H7 (cell line): ENCODE measurements around the gene FRMPD4. TPM values are rescaled to one million over a fixed set of nuclear protein-coding genes. Genes with fewer than 3 reads are reported as not detected.

Experiments used
- DNase-seq: peaks from one replicate; pipeline ENCODE4 v3.0.0; 2012
- H3K27me3 ChIP-seq: 2 replicates; pipeline ENCODE4 v1.6.0; 2011; ENCODE audit warnings: mild to moderate bottlenecking, low read length; ENCODE audit not compliant: control insufficient read depth, insufficient read depth
- H3K36me3 ChIP-seq: replicated peaks from 2 replicates; pipeline ENCODE4 v1.5.1; 2011; ENCODE audit warnings: low read length; ENCODE audit not compliant: control insufficient read depth, insufficient read depth
- H3K4me3 ChIP-seq: 2 replicates; pipeline ENCODE4 v1.5.1; 2011; ENCODE audit warnings: low read depth, mild to moderate bottlenecking, control low read depth, low read length, moderate library complexity; ENCODE audit not compliant: insufficient read depth
- total RNA-seq: library from RNA; depleted of rRNA; stranded (reverse); fragments of >200 nt; shearing (Covaris generic); gene quantifications from 2 replicates; pipeline ENCODE4 v1.2.3, GENCODE V29; 2014; rRNA removed

Gene FRMPD4
- 2.2 and 2.6 TPM in 2 replicates for total RNA-seq

DNA sequence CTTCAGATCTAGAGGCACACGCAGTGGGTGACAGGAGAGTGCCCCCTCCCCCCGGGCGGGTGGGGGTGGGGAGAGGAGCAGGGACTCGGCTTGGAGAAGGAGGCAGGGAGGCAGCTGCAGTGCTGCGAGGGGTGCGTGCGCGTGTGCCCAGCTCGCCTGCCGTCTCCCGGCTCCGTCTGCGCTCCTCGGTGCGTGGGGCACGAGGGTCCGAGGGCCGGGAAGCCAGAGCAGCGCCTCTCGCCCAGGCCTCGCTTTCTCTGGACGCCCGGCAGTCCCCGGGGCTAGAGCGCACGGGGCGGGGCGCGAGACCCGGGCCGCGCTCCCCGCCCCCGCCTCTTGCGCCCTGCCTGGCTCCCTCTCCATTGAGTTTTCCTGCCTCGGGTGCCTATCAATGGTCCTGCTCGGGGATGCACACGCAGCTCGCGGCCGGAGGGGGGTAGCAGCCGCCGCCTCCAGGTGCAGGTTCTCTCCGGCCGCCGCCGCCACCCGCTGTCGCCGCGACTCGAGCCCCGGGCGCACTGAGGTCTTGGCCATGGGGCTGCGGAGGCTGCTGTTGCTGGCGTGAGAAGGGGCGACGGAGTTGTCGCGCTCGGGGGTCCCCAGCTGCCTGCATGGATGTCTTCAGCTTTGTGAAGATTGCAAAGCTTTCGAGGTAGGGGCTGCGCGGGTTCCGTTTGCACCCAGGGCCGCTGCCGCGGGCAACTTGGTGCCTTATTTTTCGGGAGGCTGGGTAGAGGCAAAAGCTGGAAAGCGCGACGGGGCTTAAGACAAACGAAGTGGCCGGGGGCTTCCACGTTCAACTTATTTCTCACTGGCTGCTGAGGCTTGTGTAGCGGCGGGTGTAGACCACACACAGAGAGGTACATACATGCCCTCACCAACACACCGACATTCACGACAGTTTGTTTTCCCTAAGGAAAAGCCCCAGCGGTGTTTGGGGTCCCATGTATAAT, at the start of gene FRMPD4:
Gene FRMPD4 (plus strand): TSS at position 113 of the 953 bp plus-strand sequence. CDS start 499 bp downstream, at position 612.
- DNase-seq, result peak; percentile 87
- no peaks in the 10 kb centered on the region for H3K36me3 ChIP-seq
- H3K27me3 ChIP-seq, result peaks cover 35% of the 10 kb centered on the region
- H3K4me3 ChIP-seq, result peak within 1 kb of the TSS; percentile 73

DNA sequence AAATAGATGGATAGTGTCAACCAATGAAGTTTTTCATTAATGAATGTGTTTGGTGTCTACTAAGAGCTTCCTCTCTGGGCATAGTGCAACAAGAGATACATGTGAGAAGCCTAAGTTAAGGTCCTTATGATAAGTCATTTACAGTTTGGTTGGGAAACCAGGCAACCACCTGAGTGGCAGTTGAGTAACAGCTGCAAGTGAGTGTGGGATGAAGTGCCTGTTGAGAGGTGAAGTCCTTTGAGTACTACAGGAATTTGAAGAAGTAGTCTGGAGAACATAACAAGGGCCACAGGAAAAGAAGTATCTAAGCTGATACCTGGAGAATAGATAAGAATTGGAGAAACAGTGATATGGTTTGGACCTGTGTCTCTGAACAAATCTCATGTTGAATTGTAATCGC, 48.5 kb upstream of the FRMPD4 start:
- no peaks in the 10 kb centered on the region for H3K36me3 ChIP-seq
- H3K27me3 ChIP-seq, result no peaks in the 10 kb centered on the region
- no peak overlapping the region for H3K4me3 ChIP-seq
- DNase-seq, result no peak

DNA sequence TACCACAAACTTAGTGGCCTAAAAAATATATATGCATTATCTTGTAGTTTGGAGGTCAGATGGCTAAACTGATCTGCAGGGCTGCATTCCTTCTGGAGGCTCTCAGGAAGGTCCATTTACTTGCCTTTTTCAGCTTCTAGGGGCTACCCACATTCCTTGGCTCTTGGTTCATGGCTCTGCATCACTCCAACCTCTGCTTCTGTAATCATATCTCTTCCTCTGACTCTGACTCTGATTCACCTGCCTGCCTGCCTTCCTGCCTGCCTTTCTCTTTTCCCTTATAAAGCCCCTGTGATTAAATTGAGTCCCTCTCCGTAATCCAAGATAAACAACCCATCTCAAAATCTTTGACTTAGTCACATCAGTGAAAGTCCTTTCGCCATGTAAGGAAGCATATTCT, 25.0 kb upstream of the FRMPD4 start:
- no peaks in the 10 kb centered on the region for H3K36me3 ChIP-seq
- H3K4me3 ChIP-seq, result no peak overlapping the region
- no peak for DNase-seq
- no peaks in the 10 kb centered on the region for H3K27me3 ChIP-seq

DNA sequence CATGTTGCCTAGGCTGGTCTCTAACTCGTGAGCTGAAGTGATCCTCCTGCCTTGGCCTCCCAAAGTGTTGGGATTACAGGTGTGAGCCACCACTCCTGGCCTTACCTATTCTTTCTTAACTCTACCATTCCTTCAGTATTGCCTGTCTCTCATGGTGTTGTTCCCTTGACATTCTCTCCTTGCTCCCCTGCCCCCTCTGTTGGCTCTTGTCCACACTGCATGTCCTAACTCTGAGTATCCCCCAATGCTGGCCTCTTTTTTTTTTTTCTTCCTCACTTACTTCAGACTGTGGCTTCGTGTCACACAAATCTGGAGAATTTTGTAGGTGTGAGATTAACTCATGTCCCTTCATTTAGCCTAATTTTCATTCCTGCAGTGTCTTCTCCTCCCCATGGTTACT, 22.9 kb upstream of the FRMPD4 start:
- Histone ChIP-seq H3K27me3 (no peaks in the 10 kb centered on the region), H3K36me3 (no peaks in the 10 kb centered on the region), H3K4me3 (no peak overlapping the region)
- DNase-seq, result peak; percentile 57

DNA sequence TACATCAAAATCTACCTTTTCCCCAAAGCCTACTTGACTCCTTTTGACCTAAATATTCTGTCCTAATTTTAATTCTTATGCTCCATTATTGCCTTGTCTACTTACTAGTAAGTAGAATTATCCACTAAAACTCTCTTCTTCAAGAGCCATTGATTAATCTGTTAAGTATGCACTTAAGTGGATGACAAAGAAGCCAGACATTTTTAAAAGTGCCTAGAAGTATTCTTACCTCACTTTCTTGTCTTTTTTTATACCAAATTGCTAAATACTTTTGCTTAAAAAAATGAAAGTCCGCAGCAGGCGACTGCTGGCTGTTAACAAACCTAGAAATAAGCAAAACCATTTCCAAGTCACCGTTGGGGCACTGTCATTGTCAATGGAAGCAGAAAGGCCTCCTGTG, 20.1 kb upstream of the FRMPD4 start:
- Histone ChIP-seq H3K36me3 (no peaks in the 10 kb centered on the region), H3K27me3 (no peaks in the 10 kb centered on the region), H3K4me3 (no peak overlapping the region)
- no peak for DNase-seq

DNA sequence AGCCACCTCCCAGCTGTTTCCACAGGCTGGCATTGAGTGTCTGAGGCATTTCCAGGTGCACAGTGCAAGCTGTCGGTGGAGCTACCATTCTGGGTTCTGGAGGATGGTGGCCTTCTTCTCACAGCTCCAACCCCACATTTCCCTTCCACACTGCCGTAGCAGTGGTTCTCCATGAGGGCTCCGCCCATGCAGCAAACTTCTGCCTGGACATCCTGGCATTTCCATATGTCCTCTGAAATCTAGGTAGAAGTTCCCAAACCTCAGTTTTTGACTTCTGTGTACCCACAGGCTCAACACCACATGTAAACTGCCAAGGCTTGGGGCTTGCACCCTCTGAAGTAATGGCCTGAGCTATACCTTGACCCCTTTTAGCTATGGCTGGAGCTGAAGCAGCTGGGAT, 10.3 kb upstream of the FRMPD4 start:
- no peaks in the 10 kb centered on the region for H3K27me3 ChIP-seq
- no peak overlapping the region for H3K4me3 ChIP-seq
- DNase-seq, result no peak
- no peaks in the 10 kb centered on the region for H3K36me3 ChIP-seq

DNA sequence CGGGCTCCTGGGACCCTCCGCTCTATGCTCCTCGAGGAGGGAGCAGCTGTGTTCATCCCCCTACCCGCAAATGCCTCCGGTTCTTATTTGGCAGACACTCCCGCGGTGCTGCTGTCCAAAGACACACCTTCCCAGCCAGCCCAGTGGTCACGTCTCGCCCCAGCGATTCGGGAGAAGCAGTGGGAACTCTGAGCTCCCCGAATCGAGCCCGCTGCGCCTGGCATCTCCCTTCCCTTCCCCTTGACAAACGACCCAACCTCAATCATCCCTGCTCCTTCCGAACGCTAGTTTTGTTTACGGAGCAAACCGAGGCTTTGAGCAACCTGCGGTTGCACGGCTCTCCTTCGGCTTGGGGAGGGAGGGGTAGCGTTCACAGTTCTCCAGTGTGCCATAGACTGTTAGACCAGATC, 317 bp upstream of the FRMPD4 start:
- peaks cover 35% of the 10 kb centered on the region for H3K27me3 ChIP-seq
- H3K36me3 ChIP-seq, result no peaks in the 10 kb centered on the region
- DNase-seq, result no peak
- H3K4me3 ChIP-seq, result peak overlapping the region; percentile 73

DNA sequence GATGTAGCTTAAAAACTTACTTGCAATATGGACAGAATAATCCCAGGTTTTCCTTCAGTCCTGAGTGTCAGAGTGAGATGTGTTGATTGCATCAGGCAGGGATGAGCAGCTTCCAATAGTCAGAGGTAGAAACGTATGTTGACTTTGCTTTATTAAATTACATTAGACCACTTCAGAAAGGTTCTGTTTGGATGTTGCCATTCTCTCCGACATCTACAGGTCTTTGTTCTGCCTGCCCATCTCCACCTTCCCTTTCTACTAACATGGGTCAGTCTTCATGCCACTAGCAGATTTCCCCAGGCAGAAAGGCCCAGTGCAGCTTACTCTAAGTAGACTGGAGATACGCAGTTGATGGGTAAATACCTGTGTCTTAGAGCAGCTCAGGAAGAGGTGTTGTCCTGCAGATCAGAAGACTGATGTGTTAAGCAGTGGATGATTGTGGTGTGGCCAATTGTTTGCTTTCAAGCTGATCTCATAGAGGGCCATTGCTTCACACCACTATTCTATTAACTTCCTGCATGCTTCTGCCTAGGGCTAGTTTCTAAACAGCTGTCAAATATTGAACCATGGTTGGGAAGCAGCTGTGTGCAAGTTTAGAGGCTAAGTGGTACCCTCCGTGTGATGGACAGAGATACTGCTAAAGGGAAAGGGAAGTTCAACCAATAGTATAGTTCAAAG, 1.8 kb downstream of the FRMPD4 start:
- DNase-seq, result no peak
- Histone ChIP-seq H3K4me3 (no peak overlapping the region), H3K36me3 (no peaks in the 10 kb centered on the region), H3K27me3 (peaks cover 35% of the 10 kb centered on the region)

DNA sequence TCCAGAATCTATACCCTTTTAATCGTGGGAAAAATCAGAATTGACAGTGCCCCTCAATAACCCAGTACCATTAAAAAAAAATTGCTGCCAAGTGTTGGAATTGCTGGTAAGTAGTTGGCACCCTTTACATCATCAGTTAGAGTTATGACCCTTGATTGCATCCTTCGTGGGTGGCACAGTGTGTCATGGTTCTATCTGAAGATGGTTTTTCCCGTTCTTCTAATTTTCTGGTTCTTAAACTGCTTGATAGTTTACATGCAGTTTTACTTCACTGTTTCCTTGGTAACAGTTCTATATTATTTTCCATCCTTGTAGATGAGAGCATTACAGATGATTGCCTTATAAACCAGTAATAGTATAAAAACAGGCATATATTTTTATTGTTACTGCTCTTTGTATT, 3.2 kb downstream of the FRMPD4 start:
- H3K4me3 ChIP-seq, result no peak overlapping the region
- peaks cover 33% of the 10 kb centered on the region for H3K27me3 ChIP-seq
- DNase-seq, result no peak
- no peaks in the 10 kb centered on the region for H3K36me3 ChIP-seq

DNA sequence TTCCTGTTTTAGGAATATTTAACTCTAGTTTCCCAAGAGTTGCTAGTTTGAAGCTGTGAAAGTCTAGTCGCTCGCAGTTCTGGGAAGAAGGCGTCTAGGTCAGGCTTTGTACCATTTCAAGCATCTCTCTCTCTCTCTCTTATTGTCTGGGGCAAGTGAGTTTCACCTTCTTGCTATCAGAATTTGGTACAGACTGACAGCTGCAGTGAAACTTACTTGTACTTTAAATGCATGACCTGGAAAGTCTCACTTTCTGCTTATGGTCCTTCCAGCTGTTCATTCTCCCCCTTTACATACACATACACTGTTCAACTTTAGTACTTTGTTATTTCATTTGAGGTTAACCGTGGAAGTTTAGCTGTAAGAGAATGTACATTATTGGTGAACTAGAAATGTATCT, 4.4 kb downstream of the FRMPD4 start:
- DNase-seq, result no peak
- Histone ChIP-seq H3K27me3 (peaks cover 25% of the 10 kb centered on the region), H3K36me3 (no peaks in the 10 kb centered on the region), H3K4me3 (no peak overlapping the region)

DNA sequence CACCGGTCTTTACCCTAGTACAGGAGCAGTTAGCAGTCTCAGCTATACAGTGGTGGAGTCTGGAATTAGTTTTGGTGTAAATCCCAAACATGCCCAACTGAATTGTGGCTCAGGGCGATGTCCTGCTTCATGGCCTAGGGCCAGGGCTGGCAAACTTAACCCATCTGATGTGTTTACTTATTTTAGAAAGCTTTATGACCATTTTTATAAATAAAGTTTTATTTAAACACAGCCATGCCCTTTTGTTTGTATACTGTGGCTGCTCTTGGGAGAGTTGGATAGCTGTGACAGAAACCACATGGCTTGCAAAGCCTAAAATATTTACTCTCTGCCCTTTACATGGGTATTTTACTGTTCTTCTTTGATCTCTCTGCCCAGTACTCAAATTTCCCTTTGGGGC, 7.1 kb downstream of the FRMPD4 start:
- Histone ChIP-seq H3K36me3 (no peaks in the 10 kb centered on the region), H3K27me3 (no peaks in the 10 kb centered on the region), H3K4me3 (no peak overlapping the region)
- DNase-seq, result no peak

DNA sequence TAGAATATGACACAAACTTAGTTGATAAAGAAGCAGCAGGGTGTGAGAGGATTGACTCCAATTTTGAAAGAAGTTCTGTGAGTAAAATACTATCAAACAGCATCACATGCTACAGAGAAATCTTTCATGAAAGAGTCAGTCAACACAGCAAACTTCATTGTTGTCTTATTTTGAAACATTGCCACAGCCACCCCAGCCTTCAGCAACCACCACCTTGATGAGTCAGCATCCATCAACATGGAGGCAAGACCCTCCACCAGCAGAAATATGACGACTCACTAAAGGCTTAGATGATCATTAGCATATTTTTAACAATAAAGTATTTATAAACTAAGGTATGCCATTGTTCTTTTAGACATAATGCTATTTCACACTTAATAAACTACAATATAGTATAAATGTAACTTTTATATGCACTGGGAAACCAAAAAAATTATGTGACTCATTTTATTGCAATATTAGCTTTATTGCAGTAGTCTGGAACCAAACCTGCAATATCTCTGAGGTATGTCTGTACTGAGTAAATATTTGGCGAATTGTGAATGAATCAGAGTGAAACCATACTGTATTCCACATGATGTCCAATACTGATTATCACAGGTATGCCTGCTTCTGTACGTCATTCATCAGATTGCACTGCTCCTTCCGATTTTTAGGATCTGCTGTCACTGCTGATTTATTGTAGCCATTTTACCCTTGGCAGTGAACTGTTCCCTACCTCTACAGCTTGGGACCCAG, 11.6 kb downstream of the FRMPD4 start:
- Histone ChIP-seq H3K36me3 (no peaks in the 10 kb centered on the region), H3K27me3 (no peaks in the 10 kb centered on the region), H3K4me3 (no peak overlapping the region)
- no peak for DNase-seq

DNA sequence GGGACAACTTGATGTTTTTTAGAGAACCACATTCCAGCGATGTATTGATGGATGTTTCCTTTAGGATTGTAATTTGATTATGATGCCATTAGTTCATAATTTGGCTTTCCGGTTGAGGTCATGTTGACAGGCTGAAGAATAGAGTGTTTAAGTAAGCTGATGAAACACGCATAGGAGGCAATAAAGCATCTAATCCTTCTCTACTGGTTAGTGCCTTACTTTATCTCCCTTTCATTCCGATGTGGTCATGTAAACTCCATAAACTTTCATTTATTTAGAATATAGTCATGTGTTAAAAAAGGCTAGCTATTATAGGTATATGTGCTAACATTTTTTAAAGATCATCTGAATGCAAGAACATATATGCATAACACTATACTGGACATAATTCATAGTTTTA, 15.0 kb downstream of the FRMPD4 start:
- Histone ChIP-seq H3K36me3 (no peaks in the 10 kb centered on the region), H3K4me3 (no peak overlapping the region), H3K27me3 (no peaks in the 10 kb centered on the region)
- no peak for DNase-seq

DNA sequence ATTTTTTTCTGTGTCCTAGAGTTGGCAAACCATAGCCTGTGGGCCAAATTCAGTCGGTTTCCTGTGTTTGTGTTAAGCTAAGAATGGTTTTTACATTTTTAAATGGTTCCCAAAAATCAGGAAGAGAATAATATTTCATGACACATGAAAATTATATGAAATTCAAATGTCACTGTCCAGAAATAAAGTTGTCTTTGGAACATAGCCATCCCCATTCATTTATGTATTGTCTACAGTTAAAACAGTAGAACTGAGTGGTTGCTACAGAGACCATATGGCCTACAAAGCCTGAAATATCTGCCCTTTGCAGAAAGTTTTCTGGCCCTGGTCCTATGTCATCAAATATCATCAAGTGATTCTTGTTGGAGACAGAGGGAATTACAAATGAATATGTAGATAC, 15.5 kb downstream of the FRMPD4 start:
- no peak for DNase-seq
- H3K27me3 ChIP-seq, result no peaks in the 10 kb centered on the region
- no peaks in the 10 kb centered on the region for H3K36me3 ChIP-seq
- no peak overlapping the region for H3K4me3 ChIP-seq
